C4-2B (cell line): ENCODE measurements around the gene BHLHE23.

Experiments
- ZFX ChIP-seq: fragments of 450-650 bp; IDR thresholded peaks from 2 replicates; pipeline ENCODE4 v1.6.1; 2017
- TF ChIP-seq, protein P1 (sequence below): fragments of 450-650 bp; conservative IDR thresholded peaks from 2 replicates; pipeline ENCODE4 v1.5.1; 2017; ENCODE audit warnings: mild to moderate bottlenecking

DNA sequence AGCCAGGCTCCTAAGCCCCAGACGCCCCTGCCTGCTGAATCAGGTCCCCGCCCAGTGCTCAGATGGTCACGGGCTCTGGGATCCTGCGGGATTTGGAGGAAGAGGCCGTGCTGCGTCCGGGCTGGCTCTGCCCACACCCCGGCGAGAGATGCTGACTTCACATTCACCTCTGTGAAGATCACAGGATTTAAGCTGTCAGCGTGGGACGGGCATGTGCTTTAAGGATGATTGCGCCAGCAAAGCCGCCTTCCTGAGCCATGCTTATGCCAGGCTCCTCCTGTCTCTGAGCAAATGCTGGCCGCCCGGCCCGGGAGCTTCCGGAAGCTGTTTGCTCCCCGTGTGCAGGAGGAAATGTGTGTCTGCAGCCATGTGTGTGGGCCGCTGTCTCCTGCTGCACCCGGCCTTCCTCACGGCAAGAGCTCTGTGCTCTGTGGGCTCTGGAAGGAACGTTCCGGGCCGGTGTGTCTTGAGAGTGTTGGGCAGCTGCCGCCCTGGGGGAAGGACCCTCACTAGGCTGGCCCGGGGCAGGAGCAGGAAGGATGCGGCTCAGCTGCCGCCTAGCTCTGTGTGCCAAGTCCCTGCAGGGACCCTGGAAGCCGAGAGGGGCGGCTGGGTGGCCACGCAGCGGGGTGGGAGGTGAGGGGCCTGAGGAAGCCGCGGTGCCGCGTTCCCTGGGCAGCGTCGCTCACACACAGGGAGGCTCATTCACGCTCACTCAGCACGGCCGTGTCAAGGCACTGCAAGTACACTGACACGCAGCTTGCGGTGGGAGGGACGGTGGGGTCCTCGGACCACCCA, 19.0 kb upstream of the BHLHE23 start:
- TF ChIP-seq, protein P1, sequence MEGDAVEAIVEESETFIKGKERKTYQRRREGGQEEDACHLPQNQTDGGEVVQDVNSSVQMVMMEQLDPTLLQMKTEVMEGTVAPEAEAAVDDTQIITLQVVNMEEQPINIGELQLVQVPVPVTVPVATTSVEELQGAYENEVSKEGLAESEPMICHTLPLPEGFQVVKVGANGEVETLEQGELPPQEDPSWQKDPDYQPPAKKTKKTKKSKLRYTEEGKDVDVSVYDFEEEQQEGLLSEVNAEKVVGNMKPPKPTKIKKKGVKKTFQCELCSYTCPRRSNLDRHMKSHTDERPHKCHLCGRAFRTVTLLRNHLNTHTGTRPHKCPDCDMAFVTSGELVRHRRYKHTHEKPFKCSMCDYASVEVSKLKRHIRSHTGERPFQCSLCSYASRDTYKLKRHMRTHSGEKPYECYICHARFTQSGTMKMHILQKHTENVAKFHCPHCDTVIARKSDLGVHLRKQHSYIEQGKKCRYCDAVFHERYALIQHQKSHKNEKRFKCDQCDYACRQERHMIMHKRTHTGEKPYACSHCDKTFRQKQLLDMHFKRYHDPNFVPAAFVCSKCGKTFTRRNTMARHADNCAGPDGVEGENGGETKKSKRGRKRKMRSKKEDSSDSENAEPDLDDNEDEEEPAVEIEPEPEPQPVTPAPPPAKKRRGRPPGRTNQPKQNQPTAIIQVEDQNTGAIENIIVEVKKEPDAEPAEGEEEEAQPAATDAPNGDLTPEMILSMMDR: no peak
- TF ChIP-seq ZFX: no peak
